HG03442 (cell line): ENCODE measurements around the gene HELZ.
"Not testable (repeated sequence)": the region's sequence is repeated elsewhere in the genome, so short reads cannot be mapped to it uniquely, and the experiment has no call there.

ENCODE experiments used
- ATAC-seq: cut with Tn5 transposase; IDR thresholded peaks from one replicate; pipeline ENCODE4 v1.9.1; 2021; ENCODE audit warnings: mild to moderate bottlenecking, moderate library complexity; ENCODE audit not compliant: unreplicated experiment

Gene HELZ

DNA sequence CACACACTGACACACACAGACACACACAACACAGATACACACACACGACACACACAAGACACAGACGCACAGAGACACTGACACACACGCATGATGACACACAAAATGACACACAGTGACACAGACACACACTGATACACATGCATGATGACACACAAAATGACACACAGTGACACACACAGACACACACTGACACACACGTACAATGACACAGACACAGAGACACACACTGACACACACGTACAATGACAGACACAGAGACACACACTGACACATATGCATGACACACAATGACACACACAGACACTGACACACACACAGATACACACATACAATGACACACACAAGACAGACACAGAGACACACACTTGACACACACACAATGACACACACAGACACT is 190.4 kb downstream of the HELZ start:
- ATAC-seq = no peak

- ATAC-seq = no peak
These were observed 190.9 kb downstream of the HELZ start for GRCh38 chr17:67054011-67054591.

DNA sequence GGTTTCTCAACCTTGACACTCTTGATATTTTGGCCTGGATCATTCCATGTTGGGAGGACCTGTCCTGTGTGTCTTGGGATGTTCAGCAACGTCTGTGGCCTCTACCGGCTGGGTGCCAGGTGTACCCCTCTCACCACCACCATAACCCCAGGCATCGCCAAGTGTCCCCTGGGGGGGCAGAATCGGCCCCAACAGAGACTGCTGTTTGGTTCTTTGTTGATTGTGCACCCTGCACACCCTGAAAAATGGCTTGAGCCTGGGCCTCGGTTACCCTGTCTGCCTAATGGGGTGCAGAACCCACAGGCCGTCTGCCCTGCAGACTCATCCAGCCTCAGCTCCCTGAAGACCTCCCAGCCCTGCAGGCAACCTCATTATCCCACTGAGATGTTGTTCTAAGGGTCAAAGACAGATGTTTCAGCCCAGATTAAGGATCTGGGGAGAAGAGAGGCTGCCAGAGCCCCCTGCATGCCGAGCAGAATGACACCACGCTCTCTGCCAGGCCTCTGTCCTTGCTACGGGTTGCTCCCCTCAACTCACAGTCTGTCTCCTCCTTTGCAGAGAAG is 191.5 kb downstream of the HELZ start:
- no peak for ATAC-seq

DNA sequence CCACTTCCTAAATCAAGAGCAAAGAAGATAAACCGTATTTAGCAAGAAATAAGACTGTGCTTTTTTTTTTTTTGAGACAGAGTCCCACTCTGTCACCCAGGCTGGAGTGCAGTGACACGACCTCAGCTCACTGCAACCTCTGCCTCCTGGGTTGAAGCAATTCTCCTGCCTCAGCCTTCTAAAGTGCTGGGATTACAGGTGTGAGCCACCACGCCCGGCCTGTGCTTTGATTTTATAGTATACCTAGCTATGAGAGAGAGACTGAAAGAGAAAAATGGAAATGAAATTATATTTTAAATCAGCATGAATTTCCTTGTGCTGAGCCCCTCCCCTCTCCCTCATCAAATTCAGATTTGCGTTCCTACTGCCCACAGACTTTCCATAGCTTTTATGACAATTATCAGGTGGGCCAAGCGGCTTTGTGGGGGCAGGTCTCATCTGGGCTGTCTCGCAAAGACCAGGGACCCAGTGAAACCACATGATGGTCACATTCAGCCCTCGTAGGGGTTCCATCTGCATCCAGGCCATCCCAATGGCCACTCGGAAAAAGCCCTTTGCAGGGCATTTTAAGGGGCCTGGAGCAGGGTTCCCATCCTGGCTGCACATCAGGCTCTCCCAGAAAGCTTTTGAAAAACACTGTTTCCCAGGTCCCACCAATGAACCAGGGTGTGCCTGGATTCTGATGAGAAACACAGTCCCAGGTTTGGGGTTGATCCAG is 192.1 kb downstream of the HELZ start:
- ATAC-seq = no peak

- no peak for ATAC-seq
These were observed 193.2 kb downstream of the HELZ start for GRCh38 chr17:67051837-67052236.

GRCh38 chr17:67051155-67051538 is 193.8 kb downstream of the HELZ start:
- ATAC-seq = no peak

DNA sequence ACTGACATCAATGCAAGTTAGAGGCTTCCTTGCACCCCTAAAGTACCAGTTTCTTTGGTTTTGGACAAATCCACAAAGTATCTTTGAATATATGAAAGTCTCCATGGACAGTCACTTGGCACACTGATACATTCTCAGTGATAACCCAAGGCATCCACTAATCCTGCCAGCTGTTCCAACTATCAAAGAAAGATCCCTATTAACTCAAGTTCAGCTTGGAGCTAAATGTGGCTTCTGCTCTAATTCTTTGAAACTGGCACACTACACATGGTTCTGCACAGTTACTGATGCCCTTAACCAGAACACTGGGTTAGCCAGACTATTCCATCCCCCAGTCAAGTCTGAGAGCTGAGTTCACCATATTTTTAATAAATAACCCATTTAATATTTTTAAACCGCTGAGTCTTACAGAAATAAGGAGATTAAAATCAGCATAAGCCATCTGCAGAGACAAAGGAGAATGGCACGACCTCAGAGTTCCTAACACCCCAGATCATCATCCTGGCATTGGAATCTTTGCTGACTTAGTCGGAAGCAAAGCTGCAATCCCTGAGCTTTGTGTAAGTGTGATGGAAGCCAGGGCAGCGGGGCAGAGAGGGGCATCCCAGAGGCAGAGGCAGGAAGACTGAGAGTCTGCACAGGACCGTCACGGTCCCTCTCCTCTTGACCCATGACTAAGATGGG is 194.4 kb downstream of the HELZ start:
- ATAC-seq = no peak

GRCh38 chr17:67050066-67050465 is 194.9 kb downstream of the HELZ start:
- no peak for ATAC-seq

GRCh38 chr17:67049025-67049739 is 195.8 kb downstream of the HELZ start:
- no peak for ATAC-seq

- ATAC-seq = no peak
These were observed 197.6 kb downstream of the HELZ start for GRCh38 chr17:67047382-67047781.

DNA sequence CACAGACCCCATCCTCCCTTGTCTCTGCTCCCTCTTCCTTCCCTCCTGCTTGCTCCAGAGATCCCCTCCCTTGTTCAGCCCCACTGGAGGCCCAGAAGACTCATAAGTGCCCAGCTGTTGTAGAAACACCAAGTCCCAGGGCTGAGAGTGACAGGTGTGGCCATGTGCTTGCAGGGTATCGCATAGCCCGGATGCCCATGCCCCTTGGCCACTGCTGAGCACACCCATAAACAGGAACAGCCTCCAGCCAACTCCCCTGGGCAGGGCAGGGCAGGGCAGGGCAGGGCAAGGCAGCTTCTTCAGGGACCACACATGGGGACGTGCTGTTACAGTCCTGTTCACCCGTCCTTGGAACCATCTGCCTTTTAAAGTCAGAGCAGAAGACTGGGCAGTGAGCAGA is 198.6 kb downstream of the HELZ start:
- ATAC-seq = no peak

DNA sequence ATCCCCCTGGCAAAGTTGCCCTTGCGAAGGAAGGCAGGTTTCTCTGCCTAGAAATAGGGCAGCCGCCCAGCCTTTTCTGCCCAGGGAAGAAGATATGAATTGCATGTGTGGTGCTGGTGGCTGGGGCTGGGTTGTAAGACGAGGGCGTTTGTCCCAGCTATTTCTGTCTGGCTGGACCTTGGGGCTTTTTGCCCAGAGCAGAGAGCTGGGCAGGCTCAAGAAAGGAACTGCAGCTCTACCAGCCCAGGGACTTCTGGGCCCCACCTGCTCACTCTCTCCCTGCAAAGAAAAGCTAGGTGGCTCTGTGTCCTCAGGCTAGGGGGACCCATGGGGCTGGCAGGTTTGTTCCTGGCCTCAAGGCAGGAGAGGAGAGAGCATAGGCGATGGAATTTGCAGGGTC is 200.1 kb downstream of the HELZ start:
- ATAC-seq = no peak

- no peak for ATAC-seq
These were observed 200.8 kb downstream of the HELZ start, which contains the start of gene CACNG1 for GRCh38 chr17:67044016-67044772. Gene CACNG1, plus strand, starts transcription at chr17:67044554. Its CDS starts 107 bp downstream, at chr17:67044661.

GRCh38 chr17:67043283-67043682 is 201.7 kb downstream of the HELZ start:
- no peak for ATAC-seq

DNA sequence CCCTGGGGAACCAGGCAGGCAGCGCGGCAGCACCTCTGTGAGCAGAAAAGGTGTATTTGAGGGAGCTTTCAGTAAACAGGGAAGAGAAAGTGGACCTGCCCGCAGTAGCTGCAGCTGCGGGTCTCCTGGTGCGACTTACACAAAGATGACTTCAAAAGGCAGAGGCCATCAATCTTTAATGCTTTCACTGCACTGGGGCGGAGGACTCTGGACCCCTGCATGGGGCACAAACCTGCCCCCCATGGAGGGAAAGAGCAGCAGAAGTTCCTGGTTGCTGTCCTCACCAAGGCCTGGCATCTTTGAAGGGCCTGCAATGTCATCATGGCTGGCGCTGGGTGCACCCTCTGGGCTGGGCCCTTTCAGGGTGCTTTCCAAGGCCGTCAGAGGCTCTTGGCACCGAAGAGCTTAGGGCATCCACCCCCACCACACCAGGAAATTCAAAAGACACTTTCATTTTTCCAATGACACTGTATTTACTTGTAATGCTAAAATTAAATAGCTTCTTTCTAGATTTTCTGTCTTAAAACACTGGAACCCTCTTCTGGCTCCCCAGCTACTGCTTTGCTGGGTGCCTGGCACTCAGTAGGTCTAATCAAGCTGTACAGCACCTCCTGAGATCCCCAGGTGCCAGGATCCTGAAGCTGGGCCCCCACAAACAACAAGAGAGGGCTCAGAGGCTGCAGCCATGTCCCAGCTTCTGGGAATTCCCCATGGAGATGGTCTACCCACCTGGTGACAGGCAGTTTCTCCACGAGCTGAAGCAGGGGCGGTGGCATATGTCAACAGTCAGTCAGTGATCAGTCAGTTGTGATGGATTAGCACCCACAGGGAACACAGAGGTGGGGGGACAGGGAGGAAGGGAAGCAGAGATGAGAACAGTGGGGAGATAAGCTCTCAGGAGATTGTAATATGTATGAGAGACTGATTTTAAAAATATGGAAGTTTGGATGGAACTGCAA is 202.8 kb downstream of the HELZ start:
- no peak for ATAC-seq

DNA sequence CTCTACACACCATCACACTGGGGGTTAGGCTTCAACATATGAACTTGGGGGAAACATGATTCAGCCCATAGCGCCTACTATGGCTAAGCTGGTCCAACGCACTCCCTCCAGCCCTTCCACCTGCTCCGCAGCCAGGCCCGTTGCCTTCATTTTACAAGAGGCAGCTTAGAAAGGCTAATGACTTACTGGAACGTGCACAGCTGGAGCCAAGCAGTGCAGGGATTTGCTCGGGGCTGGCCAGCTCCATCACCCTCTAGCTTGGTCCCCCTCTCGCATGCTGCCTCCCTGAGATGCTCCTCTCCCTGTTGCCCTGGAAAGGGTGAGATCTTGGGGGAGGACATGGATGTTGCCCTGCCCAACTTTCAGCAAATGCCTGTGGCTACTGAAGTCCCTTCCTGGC is 203.5 kb downstream of the HELZ start:
- ATAC-seq = no peak

DNA sequence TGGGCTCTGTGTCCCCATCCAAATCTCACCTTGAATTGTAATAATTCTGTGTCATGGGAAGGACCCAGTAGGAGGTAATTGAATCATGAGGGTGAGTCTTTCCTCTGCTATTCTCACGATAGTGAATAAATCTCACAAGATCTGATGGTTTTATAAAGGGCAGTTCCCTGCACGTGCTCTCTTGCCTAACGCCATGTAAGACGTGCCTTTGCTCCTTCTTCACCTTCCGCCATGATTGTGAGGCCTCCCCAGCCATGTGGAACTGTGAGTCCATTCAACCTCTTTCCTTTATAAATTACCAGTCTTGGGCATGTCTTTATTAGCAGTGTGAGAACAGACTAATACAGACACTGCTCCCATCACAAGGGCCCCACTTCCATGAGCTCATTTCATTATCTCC is 203.9 kb downstream of the HELZ start:
- not testable (repeated sequence) for ATAC-seq

- ATAC-seq = no peak
These were observed 204.3 kb downstream of the HELZ start for GRCh38 chr17:67040652-67041051.

DNA sequence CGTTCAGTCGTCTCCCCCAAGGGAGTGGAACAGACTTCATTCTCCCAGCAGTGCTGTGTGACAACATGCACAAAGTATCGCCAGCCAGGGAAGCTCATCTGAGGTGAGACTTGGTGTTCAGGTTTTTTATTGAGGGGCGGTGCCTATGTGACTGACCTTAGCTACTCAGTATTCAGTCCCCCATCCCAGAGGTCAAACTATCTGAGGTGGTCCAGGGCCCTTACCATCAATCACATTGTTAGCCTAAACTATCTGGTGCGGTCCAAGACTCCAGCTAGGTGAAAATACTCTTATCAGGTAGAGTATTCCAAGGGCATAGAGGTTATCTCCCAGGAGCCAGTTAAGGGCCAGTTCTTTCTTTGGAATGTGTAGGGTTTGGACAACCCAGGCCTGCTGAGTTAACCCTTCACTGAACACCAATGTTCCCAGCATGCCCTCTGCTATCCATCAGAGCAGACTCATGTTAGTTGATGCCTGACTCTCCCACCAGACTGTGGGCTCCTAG is 206.1 kb downstream of the HELZ start:
- ATAC-seq = no peak
